Adipose tissue (tissue), 3 donors: Measurements from ENCODE around the gene TNRC6C. TPM values are rescaled to one million over a fixed set of nuclear protein-coding genes. Genes with fewer than 3 reads are reported as not detected.

Experiments
- H3K27ac ChIP-seq: one replicate; pipeline ENCODE4 v1.5.1; 2013; ENCODE audit warnings: low read depth, low read length
- WGBS, 3 donors: extraction: QIAGEN DNeasy Blood & Tissue Kit; methylation state at CpG; one replicate each; pipeline ENCODE4 v1.1.7; 2013; 5-methylcytosine and 5-hydroxymethylcytosine counted together
- polyA plus RNA-seq, 3 donors: library from polyadenylated mRNA; stranded (reverse); fragments of 200-250 nt; gene quantifications; one replicate each; pipeline ENCODE4 v1.2.3, GENCODE V29; 2013
- donor health status: healthy with polysubstance abuse.
- donor health status: Bipolar disorder and iron deficiency.
- donor health status: healthy.

The TNRC6C gene
- polyA plus RNA-seq, 3 donors, result 2.0 to 7.9 (median 5.5) TPM

DNA sequence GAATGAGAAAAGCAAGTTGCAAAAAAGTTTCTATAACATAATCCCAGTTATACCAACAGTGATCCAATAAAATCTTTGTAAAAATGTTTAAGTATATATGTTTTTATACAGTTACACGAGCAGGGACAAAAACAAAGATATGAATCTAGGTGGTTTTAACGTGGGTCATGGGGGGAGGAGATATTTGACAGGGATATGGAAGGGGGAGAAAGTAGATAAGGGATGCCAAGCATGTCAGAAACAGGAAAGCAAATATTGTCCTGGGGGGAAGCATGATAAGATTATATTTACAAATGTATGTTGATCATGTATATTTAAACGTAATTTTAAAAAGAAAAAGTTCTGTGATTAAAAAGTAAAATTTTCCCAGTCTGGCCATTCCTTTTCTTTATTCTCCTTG lies 43.1 kb downstream of the TNRC6C start:
- WGBS, 3 donors, result 41 to 62% (median 54%) methylated on average over 3 of the region's 3 CpGs
- H3K27ac ChIP-seq, result no peak overlapping the region

DNA sequence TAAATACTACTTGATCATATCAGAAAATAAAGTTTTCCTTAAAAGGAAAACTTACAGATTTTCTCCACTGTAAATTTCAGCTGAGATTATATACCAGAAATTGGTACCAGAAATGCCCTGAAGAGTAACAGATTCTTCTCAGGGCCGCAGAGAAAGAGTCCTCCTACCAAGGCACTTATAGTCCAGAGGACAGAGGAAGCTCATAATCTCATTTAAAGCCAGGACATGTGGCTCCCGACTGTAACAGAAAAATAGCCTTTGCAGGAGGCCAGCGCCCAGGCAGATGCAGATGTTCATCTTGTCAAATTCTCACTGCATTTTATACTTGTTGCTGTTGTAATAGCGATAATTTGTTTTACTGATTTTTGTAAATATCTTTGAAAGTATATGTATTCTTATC lies 43.7 kb downstream of the TNRC6C start:
- WGBS, 3 donors, result 90 to 98% (median 93%) methylated on average over 4 of the region's 4 CpGs
- no peak overlapping the region for H3K27ac ChIP-seq

DNA sequence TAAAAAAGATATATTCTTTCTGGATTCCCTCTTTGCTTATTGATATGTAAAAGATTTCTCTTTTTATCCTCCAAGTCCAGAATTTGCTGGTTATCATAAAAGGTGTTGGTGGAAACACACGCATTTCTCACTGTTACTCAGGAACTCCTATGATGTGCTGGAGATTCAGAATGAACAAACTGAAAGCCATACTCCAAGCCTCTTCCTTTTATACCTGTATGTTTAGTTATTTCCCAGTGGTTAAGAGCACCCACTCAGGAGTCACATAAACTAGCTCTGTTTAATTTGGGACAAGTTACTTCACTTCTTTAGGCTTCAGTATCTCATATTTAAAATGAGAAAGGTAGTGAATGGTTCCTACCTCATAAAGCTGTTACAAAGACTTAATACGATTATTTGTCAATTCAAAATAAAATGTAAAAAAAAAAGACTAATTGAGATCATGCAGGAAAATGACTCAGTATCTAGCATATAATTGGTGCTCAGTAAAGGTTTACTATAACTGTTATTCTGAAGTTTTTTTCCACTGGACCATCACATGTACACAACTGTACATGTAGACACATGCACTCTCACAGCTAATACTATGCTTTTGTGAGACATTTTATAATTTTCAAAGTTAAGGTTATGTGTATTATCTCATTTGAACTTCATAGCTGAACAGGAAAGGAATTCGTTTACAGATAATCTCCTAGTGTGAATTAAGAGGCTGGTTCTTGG lies 47.1 kb downstream of the TNRC6C start:
- WGBS, 3 donors, result 83 to 91% (median 88%) methylated on average over 3 of the region's 3 CpGs
- H3K27ac ChIP-seq, result no peak overlapping the region

DNA sequence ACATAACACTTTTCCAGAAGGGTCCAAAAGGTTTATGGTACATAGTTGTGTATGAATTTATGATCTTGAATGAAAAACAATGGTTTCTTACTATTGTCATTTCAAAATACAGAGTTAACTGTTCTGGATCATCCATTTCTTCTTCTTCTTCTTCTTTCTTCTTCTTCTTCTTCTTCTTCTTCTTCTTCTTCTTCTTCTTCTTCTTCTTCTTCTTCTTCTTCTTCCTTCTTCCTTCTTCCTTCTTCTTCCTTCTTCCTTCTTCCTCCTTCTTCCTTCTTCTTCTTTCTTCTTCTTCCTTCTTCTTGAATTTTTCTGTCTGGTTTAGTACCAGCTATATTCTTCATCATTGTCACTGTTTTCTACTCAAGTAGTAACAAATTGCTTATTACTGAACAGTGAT lies 47.8 kb downstream of the TNRC6C start:
- no peak overlapping the region for H3K27ac ChIP-seq

DNA sequence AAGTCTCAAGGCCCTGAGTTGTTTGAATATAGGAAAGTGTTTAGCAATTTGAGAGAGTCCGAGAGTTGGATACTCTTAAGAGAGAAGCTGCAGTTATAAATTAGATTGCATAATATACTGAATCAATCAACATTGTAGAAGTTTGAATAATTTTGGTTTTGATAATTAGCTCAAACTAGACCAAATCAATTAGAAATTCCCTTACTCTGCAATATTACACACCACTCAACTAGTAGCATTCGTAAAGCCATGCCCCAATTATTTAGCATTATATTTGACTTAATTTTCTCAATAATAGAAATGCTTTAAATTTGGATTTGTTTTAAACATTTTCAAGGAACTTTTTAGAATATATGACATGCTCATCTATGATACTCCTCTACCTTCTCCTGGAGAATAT lies 49.1 kb downstream of the TNRC6C start:
- 86 to 94% (median 93%) methylated on average over 2 of the region's 2 CpGs for WGBS, 3 donors
- no peak overlapping the region for H3K27ac ChIP-seq

DNA sequence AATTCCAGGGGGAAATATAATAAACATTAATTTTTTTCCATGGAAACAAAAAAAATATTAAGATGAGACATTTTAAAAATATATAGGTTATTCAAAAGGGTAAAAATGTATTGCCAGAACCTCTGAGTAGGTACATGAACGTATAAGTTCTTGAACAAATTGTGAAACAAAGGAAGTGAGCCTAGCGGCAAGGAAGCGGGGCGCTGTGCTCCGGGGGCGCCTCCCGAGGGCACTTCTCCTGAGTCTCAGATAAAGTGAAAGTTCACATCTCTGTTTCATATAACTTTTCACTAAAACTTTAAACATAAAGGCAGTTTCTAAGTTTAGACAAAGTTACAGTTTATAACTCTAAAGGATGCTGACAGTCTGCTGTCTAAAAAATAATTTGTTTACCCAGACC lies 52.3 kb downstream of the TNRC6C start:
- no peak overlapping the region for H3K27ac ChIP-seq
- 35 to 76% (median 41%) methylated on average over 7 of the region's 7 CpGs for WGBS, 3 donors

DNA sequence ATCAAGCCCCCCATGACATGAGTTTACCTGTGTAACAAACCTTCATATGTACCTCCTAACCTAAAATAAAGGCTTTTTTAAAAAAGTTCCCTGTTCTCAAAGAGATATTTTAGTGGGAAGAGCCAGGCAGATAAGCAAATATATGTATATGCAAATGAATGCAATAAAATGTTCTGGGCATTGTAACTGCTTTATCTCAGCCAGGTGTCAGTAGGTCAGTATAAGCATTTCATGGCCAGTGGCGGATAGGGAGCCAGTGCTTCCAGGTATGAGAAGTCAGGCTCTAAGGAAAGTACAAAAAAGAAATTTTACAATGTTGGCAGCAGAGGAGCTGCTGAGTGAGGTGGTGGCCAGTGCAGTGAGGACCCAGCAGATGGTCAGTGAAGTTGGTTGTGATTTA lies 53.9 kb downstream of the TNRC6C start:
- no peak overlapping the region for H3K27ac ChIP-seq
- WGBS, 3 donors, result 80 to 93% (median 89%) methylated on average over 1 of the region's 1 CpG

DNA sequence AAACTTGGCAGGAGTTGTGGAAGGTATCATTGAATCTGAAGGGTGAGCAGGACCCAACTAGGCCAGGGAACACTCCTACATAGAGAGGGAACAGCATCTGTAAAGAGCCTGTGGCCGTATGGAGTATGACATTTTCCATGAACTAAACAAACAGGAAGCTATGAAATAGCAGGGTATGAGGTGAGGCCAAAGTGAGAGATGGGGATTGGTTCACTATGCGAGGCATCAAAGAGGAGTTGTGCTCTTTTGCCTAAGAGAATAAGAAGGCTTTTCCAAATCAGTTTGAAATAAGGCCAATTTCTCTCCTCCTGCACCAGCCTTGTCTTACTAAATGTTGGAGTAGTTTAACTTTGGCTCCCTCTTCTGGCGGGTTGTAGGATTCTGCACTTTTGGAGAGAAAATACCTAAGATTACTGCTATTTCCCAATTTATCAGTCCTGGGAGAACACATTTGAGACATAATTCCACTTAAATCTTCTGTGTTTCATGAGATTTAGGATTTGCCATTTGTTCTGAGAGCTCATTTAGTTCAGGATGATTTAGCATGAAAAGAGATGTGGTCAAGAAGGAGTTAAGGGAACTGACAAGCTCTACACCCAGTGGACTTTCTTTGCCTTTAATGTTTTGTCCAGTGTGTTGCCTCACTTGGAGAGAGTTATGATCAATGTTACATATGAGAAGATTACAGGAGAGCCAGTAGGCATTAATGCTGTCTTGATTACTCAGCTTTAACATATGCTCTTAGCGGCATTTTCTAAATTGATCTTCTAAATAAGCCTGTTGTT lies 55.4 kb downstream of the TNRC6C start:
- 31 to 45% (median 36%) methylated on average over 4 of the region's 4 CpGs for WGBS, 3 donors
- H3K27ac ChIP-seq, result no peak overlapping the region

DNA sequence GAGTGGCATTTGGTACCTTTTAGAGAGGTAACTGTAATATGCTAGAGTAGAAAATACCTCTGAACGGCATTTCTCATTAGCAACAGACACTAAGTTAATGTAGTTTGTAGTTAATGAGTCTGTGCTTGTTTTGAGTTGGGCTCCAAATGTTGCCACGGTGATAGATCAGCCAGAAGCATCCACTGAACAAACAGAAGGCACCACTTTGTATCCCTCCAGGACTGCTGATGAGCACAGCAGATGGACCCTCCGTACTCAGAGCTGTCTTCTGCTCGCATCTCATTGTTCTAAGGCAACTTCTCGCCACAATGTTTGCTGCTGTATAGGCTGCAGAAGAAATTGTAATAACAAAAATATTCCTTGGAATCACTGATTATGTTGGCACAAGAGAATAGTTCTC lies 56.1 kb downstream of the TNRC6C start:
- WGBS, 3 donors, result 83 to 89% (median 88%) methylated on average over 5 of the region's 5 CpGs
- H3K27ac ChIP-seq, result no peak overlapping the region

DNA sequence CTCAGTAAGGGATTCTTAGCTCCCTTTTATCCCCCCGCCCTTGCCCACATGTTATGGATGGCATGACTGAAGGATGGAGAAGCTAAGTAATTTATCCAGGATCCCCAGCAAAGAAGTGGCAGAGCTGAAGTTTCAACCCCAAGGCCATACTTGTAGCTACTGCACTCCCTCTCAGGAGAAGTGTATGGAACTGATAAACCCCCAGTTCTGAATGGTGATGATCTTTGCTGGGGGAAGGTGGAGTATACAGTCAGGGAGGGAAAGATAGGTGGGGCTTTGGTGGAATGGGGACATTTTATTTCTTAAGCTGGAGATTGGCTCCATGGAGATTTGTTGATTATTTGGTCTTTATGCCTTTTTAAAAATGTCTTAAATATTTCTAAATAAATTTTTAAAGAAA lies 58.3 kb downstream of the TNRC6C start:
- WGBS, 3 donors, result 88 to 98% (median 96%) methylated on average over 1 of the region's 1 CpG
- no peak overlapping the region for H3K27ac ChIP-seq

DNA sequence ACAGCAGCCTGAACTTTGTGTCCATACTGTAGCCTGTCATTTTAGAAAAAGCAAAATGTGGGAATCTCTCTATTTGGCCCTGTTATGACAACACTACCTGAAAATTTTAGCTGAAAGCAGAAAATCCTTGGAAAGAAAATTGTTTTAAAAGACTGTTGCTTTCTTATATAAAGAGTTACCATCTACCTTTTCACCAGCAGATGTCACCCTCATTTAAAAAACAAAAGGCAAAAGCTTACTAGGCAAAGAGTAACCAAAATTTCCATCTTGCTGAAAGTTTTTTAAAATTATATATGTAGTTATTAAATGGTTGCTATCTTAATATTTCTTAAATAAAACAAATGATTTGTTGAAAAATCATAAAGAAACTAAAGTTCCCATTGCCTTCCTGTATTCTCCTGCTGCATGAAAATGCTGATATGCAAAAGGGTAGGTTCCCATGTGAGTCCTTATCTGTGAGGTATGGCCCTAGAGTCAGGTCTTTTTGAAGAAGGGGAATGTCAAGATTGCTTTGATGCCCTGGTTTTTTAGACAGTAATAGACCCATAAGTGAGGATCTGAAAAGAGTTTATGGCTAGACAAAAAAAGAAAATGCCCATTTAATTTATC lies 61.0 kb downstream of the TNRC6C start:
- H3K27ac ChIP-seq, result no peak overlapping the region

DNA sequence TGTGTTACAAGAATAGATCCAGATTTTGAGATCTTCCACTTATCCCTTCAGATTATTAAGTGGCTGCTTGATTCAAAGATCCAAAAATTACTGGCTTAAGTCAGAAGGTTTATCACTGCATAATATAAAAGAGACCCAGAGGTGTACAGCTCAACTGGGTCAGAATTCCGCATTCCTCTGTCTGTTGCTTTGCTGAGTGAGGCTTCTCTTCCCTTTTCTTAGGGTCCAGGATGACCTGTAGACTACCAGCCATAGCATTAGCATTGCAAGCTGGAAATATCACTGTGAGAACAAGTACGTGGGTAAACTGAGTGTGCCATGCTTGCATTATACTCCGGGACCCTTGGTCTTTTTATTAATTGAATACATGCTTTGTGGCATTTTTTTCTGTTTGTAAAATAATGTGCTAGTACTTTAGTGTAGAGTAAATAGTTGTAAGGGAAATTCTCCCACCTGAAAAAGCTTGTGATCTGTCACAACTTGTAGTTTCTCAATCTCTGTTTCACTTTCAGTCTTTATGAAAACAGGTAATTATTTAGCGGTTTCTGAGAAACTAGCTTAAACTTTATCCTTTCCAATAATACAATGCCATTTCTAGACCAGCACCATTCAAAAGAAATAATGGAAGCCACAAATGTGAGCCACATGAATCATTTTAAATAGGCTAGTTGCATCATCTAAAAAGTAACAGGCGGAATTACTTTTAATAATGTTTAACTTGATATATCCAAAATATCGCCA lies 61.6 kb downstream of the TNRC6C start:
- 88 to 94% (median 92%) methylated on average over 6 of the region's 6 CpGs for WGBS, 3 donors
- H3K27ac ChIP-seq, result no peak overlapping the region

DNA sequence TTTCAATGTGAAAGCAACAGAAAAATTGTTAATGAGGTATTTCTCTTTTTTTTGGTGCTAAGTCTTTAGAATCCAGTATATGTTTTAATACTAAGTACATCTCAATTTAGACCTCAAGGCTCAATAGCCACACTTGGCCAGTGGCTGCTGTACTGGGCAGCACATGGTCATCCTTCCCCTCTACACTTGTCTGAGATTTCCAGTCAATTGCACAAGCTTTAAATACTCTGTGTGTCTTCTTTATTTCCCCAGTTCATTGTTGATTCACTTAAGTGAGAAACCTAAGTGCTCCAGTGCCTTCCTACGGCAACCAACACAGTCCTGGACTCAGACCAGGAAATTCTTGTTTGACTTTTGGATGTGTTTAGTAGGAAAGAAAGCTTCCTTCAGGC lies 62.2 kb downstream of the TNRC6C start:
- H3K27ac ChIP-seq, result no peak overlapping the region

DNA sequence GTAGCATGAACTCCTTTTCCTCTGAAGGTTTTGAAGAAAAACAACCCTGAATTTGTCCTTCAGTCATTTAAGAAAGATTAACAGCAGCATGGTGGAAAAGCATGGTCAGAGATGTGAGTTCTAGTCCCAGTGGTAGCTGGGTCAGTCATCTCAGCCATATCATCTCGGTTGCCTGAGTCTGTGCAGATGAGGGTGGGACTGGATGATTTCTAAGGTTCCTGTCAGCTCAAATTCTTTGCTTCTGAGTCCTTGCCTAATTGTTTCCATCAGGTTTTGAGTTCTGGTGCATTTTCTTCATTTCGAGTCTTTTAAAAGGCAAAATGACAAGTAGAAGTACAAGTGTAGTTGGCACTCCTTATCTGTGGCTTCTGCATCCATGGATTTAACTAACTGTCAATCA lies 63.9 kb downstream of the TNRC6C start:
- no peak overlapping the region for H3K27ac ChIP-seq
- 72 to 90% (median 79%) methylated on average over 2 of the region's 2 CpGs for WGBS, 3 donors

More for the DNA sequence above, 62.2 kb downstream of the TNRC6C start:
- 61 to 79% (median 78%) methylated on average over 1 of the region's 1 CpG for WGBS, 3 donors

DNA sequence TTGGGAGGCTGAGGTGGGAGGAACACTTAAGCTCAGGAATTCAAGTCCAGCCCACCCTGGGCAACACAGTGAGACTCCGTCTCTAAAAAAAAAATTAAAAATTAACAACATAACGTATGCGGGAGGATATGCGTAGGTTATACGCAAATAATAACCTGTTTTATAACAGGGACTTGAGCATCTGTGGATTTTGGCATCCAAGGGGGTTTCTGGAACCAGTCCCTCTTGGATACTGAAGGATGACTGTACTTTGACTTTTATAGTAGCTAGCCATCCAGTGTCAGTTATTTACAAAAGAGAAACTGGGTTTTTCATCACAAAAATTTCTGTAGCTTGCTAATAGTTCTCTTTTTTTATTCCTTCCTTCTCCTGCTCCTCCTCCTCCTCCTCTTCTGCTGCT lies 64.5 kb downstream of the TNRC6C start:
- H3K27ac ChIP-seq, result no peak overlapping the region
- 86 to 97% (median 90%) methylated on average over 5 of the region's 5 CpGs for WGBS, 3 donors

DNA sequence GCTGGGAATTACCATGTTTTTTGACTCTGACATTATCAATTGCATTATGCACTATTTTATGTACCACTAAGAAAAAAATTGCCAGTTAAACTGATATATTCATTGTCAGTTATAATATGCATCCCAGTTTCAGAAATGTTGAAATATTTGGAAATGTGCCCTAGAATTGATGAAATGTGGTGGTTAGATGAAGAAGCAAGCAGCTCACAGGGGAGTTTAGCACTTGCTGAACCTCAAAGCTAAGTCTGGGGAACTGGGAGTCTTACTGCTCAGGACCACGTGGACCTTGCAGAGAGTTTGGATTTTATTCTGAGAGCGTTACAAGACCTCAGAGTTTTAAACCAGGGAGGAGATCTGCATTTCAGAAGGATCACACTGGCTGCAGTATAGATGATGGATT lies 67.9 kb downstream of the TNRC6C start:
- WGBS, 3 donors, result 51 to 96% (median 56%) methylated on average over 2 of the region's 2 CpGs
- H3K27ac ChIP-seq, result no peak overlapping the region

DNA sequence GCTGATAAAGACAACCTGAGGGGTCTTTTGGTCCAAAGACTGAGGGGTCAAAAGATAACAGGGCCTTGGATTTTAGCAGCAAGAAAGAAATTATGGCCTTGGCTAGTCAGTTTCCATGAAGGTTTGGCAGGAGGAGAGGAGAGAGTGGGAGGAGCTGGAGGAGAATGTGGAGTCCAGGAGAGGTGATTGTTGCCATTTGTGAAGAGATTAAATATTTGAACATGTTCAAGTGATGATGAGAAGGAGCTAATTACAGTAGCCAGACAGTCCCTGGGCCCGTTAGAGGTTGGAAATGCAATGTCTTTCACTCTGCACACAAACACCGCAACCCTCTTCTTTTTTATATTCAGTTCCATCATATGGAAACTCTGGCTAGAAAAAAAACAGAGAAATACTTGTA lies 68.6 kb downstream of the TNRC6C start:
- 80 to 90% (median 86%) methylated on average over 2 of the region's 2 CpGs for WGBS, 3 donors
- H3K27ac ChIP-seq, result no peak overlapping the region

DNA sequence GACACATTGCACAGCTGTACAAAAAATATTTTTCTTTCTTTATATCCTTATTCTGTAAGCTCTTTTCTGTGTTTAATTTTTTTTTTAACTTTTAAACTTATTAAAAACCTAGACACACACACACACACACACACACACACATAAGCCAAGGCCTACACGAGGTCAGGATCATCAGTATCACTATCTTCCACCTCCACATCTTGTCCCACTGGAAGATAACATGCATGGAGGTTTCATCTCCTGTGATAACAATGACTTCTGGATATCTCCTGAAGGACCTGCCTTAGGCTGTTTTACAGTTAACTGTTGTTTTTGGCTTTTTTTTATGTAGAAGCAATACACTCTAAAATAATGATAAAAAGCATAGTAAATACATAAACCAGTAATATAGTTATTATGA lies 71.2 kb downstream of the TNRC6C start:
- no peak overlapping the region for H3K27ac ChIP-seq
- whole genome bisulfite sequencing, 3 donors, result 48 to 64% (median 63%) methylated on average over 1 of the region's 1 CpG

DNA sequence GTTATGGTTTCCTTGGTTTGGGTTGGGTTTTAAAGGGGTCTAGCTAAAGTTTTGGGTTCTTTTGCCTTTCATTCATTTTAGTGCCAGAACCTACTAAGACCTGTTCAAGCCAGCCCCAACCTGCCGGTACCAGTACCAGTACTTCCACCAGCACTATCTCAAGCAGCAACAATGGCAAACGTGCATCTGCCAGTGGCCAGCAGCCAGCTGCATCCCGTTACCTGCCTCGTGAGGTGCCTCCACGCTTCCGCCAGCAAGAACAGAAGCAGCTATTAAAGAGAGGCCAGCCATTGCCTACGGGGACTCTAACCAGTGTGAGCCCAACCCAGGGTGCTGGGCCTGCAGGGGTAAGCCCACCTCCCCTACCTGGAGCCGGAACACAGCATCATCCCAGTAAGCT lies 72.9 kb downstream of the TNRC6C start:
- H3K27ac ChIP-seq, result no peak overlapping the region
- WGBS, 3 donors, result 88 to 95% (median 93%) methylated on average over 8 of the region's 8 CpGs
